Body of pancreas (tissue), 4 donors: ENCODE measurements around the gene EVA1A. TPM values are rescaled to one million over a fixed set of nuclear protein-coding genes. Genes with fewer than 3 reads are reported as not detected.

ENCODE experiments used
- ATAC-seq: fragments of 150-250 bp; one replicate; pipeline ENCODE4 v1.9.1; 2016
- DNase-seq, 4 donors: peaks; one replicate each; pipeline ENCODE4 v3.0.0-alpha.2; 2019
- H3K27ac ChIP-seq, 4 donors: fragments of 200-600 bp; sonication (generic); 1 replicate in 3 of 4; 2 replicates in 1 of 4; pipeline versions ENCODE4 v1.5.1 to v1.6.1; 2016 to 2019; ENCODE audit warnings: mild to moderate bottlenecking in 1 of 4, mixed read lengths in 1 of 4, moderate library complexity in 1 of 4
- H3K27me3 ChIP-seq, 2 donors: fragments of 200-600 bp; sonication (generic); one replicate each; pipeline ENCODE4 v1.6.0; 2016; ENCODE audit warnings: mild to moderate bottlenecking in 1 of 2
- H3K36me3 ChIP-seq, 2 donors: fragments of 200-600 bp; sonication (generic); replicated peaks in 1 of 2; 2 replicates each; pipeline ENCODE4 v1.5.1; 2016; ENCODE audit warnings: low read depth in 2 of 2; ENCODE audit not compliant: insufficient read depth in 1 of 2
- H3K4me1 ChIP-seq: fragments of 200-600 bp; sonication (generic); one replicate; pipeline ENCODE4 v1.6.0; 2016
- H3K4me3 ChIP-seq, 2 donors: fragments of 200-600 bp; sonication (generic); 1 replicate in 1 of 2; 2 replicates in 1 of 2; pipeline ENCODE4 v1.5.1; 2016 to 2019
- H3K9me3 ChIP-seq, 3 donors: fragments of 200-600 bp; sonication (generic); 1 replicate in 2 of 3; 2 replicates in 1 of 3; pipeline ENCODE4 v1.5.1; 2016
- POLR2A ChIP-seq, 3 donors: fragments of 450-650 bp; IDR thresholded peaks; one replicate each; pipeline ENCODE4 v1.6.1; 2016; ENCODE audit warnings: antibody characterized with exemption in 3 of 3, mild to moderate bottlenecking in 2 of 3
- WGBS, 2 donors: methylation state at CpG; one replicate each; pipeline ENCODE4 v1.1.5; 2017; 5-methylcytosine and 5-hydroxymethylcytosine counted together
- intact Hi-C: fragments of 100-400 bp; cut with DNase I; formaldehyde crosslinking; loops from one replicate; pipeline ENCODE4 v1.15.1; 2023
- total RNA-seq, 2 donors: library from RNA; depleted of rRNA; stranded (reverse); fragments of >200 nt; gene quantifications; one replicate each; pipeline ENCODE4 v1.1.0, GENCODE V29; 2016
- TF ChIP-seq, protein P1 (sequence below), 7 experiments: fragments of 450-650 bp in 4 of 7; fragments of 200-600 bp in 3 of 7; sonication (generic) in 3 of 7; IDR thresholded peaks; one replicate each; pipeline ENCODE4 v1.5.1; 2016 to 2019; ENCODE audit warnings: antibody characterized with exemption in 7 of 7

EVA1A gene
- total RNA-seq, 2 donors from 2014 or later, result 27.5 to 31.3 TPM

DNA sequence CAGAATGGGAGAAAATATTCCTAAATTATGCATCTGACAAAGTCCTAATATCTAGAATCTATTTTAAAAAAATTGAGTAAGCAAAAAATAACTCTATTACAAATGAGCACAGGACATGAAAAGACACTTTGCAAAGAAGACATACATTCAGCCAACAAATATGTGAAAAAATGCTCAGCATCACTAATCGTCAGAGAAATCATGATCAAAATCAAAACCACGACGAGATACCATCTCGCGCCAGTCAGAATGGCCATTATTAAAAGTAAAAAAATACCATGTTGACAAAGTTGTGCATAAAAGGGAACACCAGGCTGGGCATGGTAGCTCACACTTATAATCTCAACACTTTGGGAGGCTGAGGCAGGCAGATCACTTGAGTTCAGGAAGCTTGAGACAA lies 63.5 kb downstream of the EVA1A start:
- no peaks in the 10 kb centered on the region for H3K36me3 ChIP-seq
- intact Hi-C loops, result no loop called here
- H3K27ac ChIP-seq, result no peak overlapping the region
- WGBS, 2 donors, result 77 to 79% methylated on average over 5 of the region's 5 CpGs
- H3K27me3 ChIP-seq, result no peaks in the 10 kb centered on the region
- DNase-seq (no peak), ATAC-seq (no peak)
- H3K9me3 ChIP-seq, result no peaks in the 10 kb centered on the region
- H3K4me1 ChIP-seq, result peaks cover 14% of the 10 kb centered on the region
- TF ChIP-seq, protein P1, sequence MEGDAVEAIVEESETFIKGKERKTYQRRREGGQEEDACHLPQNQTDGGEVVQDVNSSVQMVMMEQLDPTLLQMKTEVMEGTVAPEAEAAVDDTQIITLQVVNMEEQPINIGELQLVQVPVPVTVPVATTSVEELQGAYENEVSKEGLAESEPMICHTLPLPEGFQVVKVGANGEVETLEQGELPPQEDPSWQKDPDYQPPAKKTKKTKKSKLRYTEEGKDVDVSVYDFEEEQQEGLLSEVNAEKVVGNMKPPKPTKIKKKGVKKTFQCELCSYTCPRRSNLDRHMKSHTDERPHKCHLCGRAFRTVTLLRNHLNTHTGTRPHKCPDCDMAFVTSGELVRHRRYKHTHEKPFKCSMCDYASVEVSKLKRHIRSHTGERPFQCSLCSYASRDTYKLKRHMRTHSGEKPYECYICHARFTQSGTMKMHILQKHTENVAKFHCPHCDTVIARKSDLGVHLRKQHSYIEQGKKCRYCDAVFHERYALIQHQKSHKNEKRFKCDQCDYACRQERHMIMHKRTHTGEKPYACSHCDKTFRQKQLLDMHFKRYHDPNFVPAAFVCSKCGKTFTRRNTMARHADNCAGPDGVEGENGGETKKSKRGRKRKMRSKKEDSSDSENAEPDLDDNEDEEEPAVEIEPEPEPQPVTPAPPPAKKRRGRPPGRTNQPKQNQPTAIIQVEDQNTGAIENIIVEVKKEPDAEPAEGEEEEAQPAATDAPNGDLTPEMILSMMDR (IDR thresholded peaks at IDR 0.05), result no peak
- no peak for TF ChIP-seq POLR2A (IDR thresholded peaks at IDR 0.05)
- H3K4me3 ChIP-seq, result no peak overlapping the region

DNA sequence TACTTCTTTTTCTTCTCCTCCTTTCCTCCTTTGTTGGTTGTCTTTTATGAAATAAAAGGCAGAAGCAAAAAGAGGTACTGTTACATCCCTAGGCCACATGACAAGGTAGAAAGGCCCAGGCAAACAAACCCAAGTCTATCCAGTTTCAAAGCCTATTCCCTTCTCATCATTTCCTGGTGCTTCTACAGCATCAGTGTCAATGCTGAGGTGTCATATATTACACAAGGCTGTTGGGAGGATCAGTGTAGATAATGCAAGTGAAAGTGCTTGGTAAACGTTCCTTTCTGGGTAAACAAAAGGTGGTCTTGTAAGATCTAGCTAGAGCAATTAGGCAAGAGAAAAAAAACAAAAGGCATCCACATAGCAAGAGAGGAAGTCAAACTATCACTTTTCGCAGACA lies 64.9 kb downstream of the EVA1A start:
- Histone ChIP-seq H3K36me3 (no peaks in the 10 kb centered on the region), H3K4me3 (no peak overlapping the region), H3K27ac (no peak overlapping the region), H3K9me3 (no peaks in the 10 kb centered on the region), H3K4me1 (peaks cover 14% of the 10 kb centered on the region), H3K27me3 (no peaks in the 10 kb centered on the region)
- DNase-seq (no peak), ATAC-seq (no peak)
- no peak for TF ChIP-seq POLR2A (IDR thresholded peaks at IDR 0.05)
- TF ChIP-seq, protein P1 (IDR thresholded peaks at IDR 0.05), result no peak
- WGBS, 2 donors, result 57 to 65% methylated on average over 2 of the region's 2 CpGs
- intact Hi-C loops, result no loop called here

DNA sequence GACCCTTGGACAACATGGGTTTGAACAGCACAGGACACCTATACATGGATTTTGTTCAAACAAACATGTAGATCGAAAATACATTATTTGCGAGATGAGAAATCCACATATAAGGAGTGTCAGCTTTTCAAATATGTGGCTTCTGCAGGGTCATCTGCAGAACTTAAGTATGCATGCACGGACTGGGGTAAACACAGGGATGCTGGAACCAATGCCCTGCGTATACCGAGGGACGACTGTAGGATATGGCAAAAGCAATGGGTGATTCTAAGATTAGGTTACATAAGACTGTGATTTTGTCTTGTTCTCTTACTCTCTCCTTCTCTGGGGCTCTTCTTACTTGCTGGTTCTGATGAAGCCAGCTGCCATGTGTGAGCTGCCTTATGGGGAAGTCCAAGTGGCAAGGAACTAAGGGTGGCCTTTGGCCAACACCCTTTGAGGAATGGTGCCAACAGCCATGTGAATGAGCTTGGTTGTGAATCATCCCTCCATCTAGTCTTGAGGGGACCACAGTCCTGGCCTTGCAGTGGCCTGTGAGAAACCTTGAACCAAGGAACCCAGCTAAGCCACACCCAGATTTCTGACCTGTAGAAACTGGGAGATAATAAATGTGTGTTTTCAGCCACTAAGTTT lies 66.5 kb downstream of the EVA1A start:
- no peak overlapping the region for H3K4me3 ChIP-seq
- WGBS, 2 donors, result 95% methylated on average over 6 of the region's 6 CpGs
- H3K27ac ChIP-seq, result no peak overlapping the region
- H3K36me3 ChIP-seq, result no peaks in the 10 kb centered on the region
- DNase-seq, result peak in 2 of 4 donors; percentile 30 to 36
- intact Hi-C loops, result no loop called here
- ATAC-seq, result no peak
- no peaks in the 10 kb centered on the region for H3K27me3 ChIP-seq
- no peaks in the 10 kb centered on the region for H3K9me3 ChIP-seq
- peaks cover 6% of the 10 kb centered on the region for H3K4me1 ChIP-seq
- TF ChIP-seq, protein P1 (IDR thresholded peaks at IDR 0.05), result no peak
- no peak for TF ChIP-seq POLR2A (IDR thresholded peaks at IDR 0.05)

DNA sequence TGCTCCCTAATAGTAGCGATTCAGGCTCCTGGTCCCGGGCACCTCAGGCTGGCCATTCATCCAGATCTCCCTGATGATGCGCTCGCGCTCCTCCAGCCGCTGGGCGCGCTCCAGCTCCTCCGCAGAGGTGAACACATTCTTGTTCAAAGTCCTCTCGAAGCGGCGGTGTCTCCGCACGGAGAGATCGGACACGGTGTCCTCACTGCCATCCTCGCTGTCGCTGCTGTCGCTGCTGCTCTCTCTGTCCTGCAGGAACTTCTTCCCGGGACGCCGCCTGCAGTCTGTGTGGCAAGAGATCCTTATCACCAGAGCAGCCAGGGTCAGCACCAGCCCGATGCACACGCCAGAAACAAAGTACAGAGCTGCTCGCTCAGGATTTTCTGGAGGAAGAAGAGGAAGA lies 67.5 kb downstream of the EVA1A start:
- TF ChIP-seq, protein P1 (IDR thresholded peaks at IDR 0.05), result no peak
- no peak for TF ChIP-seq POLR2A (IDR thresholded peaks at IDR 0.05)
- DNase-seq (no peak), ATAC-seq (no peak)
- Histone ChIP-seq H3K4me3 (no peak overlapping the region), H3K27me3 (no peaks in the 10 kb centered on the region), H3K36me3 (no peaks in the 10 kb centered on the region), H3K27ac (no peak overlapping the region), H3K9me3 (no peaks in the 10 kb centered on the region), H3K4me1 (no peaks in the 10 kb centered on the region)
- intact Hi-C loops, result no loop called here
- 91 to 94% methylated on average over 23 to 25 of the region's 25 CpGs for WGBS, 2 donors

DNA sequence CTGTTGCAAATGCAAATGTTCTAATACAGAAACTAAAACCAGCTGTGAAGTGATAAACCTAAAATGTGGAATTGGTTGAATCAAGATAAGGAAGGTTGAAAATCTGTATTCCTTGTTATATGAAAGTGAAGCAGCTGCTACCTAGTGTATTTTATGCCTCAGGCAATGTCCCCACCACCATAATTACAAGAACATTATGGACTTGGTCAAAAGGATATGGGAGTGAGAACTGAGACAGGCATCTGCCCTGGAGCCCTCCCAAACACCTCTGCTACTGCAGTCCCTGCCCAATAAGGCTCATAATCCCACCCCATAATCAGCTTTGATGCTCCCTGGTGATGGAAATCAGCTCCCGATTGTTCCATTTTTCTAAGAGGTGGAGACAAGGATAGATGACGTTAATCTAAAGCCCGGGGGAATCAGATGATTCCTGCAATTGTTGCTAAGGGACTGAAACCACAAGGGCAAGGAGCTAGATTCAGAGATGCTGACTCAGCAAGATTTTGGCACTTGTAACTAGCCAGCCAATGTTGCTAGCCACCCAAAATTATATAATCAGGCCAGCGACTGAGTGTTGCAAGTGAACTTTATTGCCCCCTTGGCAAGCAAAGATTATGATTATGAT lies 69.5 kb downstream of the EVA1A start:
- intact Hi-C loops, result no loop called here
- Histone ChIP-seq H3K27me3 (no peaks in the 10 kb centered on the region), H3K9me3 (no peaks in the 10 kb centered on the region), H3K4me1 (no peaks in the 10 kb centered on the region), H3K4me3 (no peak overlapping the region), H3K36me3 (no peaks in the 10 kb centered on the region), H3K27ac (no peak overlapping the region)
- DNase-seq, result no peak
- WGBS, 2 donors, result 66 to 90% methylated on average over 4 of the region's 4 CpGs
- no peak for ATAC-seq
- TF ChIP-seq POLR2A (IDR thresholded peaks at IDR 0.05), result no peak
- TF ChIP-seq, protein P1 (IDR thresholded peaks at IDR 0.05), result no peak
